Body of pancreas (tissue), 4 donors: ENCODE data around the gene GRIK4. TPM values are rescaled to one million over a fixed set of nuclear protein-coding genes. Genes with fewer than 3 reads are reported as not detected.

Source experiments
- ATAC-seq: fragments of 150-250 bp; one replicate; pipeline ENCODE4 v1.9.1; 2016
- DNase-seq, 4 donors: peaks; one replicate each; pipeline ENCODE4 v3.0.0-alpha.2; 2019
- H3K27ac ChIP-seq, 4 donors: fragments of 200-600 bp; sonication (generic); 1 replicate in 3 of 4; 2 replicates in 1 of 4; pipeline versions ENCODE4 v1.5.1 to v1.6.1; 2016 to 2019; ENCODE audit warnings: mild to moderate bottlenecking in 1 of 4, mixed read lengths in 1 of 4, moderate library complexity in 1 of 4
- H3K27me3 ChIP-seq, 2 donors: fragments of 200-600 bp; sonication (generic); one replicate each; pipeline ENCODE4 v1.6.0; 2016; ENCODE audit warnings: mild to moderate bottlenecking in 1 of 2
- H3K36me3 ChIP-seq, 2 donors: fragments of 200-600 bp; sonication (generic); replicated peaks in 1 of 2; 2 replicates each; pipeline ENCODE4 v1.5.1; 2016; ENCODE audit warnings: low read depth in 2 of 2; ENCODE audit not compliant: insufficient read depth in 1 of 2
- H3K4me1 ChIP-seq: fragments of 200-600 bp; sonication (generic); one replicate; pipeline ENCODE4 v1.6.0; 2016
- H3K4me3 ChIP-seq, 2 donors: fragments of 200-600 bp; sonication (generic); 1 replicate in 1 of 2; 2 replicates in 1 of 2; pipeline ENCODE4 v1.5.1; 2016 to 2019
- H3K9me3 ChIP-seq, 3 donors: fragments of 200-600 bp; sonication (generic); 1 replicate in 2 of 3; 2 replicates in 1 of 3; pipeline ENCODE4 v1.5.1; 2016
- CTCF ChIP-seq, 7 experiments: fragments of 450-650 bp in 4 of 7; fragments of 200-600 bp in 3 of 7; sonication (generic) in 3 of 7; IDR thresholded peaks; one replicate each; pipeline ENCODE4 v1.5.1; 2016 to 2019; ENCODE audit warnings: antibody characterized with exemption in 7 of 7
- POLR2A ChIP-seq, 3 donors: fragments of 450-650 bp; IDR thresholded peaks; one replicate each; pipeline ENCODE4 v1.6.1; 2016; ENCODE audit warnings: antibody characterized with exemption in 3 of 3, mild to moderate bottlenecking in 2 of 3
- WGBS, 2 donors: methylation state at CpG; one replicate each; pipeline ENCODE4 v1.1.5; 2017; 5-methylcytosine and 5-hydroxymethylcytosine counted together
- intact Hi-C: fragments of 100-400 bp; cut with DNase I; formaldehyde crosslinking; loops from one replicate; pipeline ENCODE4 v1.15.1; 2023
- total RNA-seq, 2 donors: library from RNA; depleted of rRNA; stranded (reverse); fragments of >200 nt; gene quantifications; one replicate each; pipeline ENCODE4 v1.1.0, GENCODE V29; 2016

The GRIK4 gene
- total RNA-seq, 2 donors from 2014 or later = not detected

- intact Hi-C loops = no loop called here
- Histone ChIP-seq H3K27ac (no peak overlapping the region), H3K4me1 (no peaks in the 10 kb centered on the region), H3K36me3 (no peaks in the 10 kb centered on the region), H3K4me3 (no peak overlapping the region), H3K27me3 (no peaks in the 10 kb centered on the region), H3K9me3 (no peaks in the 10 kb centered on the region)
- ATAC-seq (no peak), DNase-seq (no peak)
- 57 to 61% methylated on average over 11 of the region's 11 CpGs for WGBS, 2 donors
- TF ChIP-seq POLR2A (IDR thresholded peaks at IDR 0.05) = no peak
- no peak for TF ChIP-seq CTCF (IDR thresholded peaks at IDR 0.05)
These were observed 43.9 kb downstream of the GRIK4 start for GRCh38 chr11:120555433-120555773.

- Histone ChIP-seq H3K27ac (no peak overlapping the region), H3K36me3 (no peaks in the 10 kb centered on the region), H3K4me1 (no peaks in the 10 kb centered on the region), H3K9me3 (no peaks in the 10 kb centered on the region), H3K4me3 (no peak overlapping the region), H3K27me3 (no peaks in the 10 kb centered on the region)
- no peak for ATAC-seq
- WGBS, 2 donors = 68 to 78% methylated on average over 9 of the region's 9 CpGs
- no peak for TF ChIP-seq POLR2A (IDR thresholded peaks at IDR 0.05)
- no peak for TF ChIP-seq CTCF (IDR thresholded peaks at IDR 0.05)
- intact Hi-C loops = no loop called here
- no peak for DNase-seq
These were observed 45.2 kb downstream of the GRIK4 start for GRCh38 chr11:120556797-120557196.

GRCh38 chr11:120558744-120559431 is 47.3 kb downstream of the GRIK4 start:
- H3K9me3 ChIP-seq = no peaks in the 10 kb centered on the region
- H3K36me3 ChIP-seq = no peaks in the 10 kb centered on the region
- 69 to 83% methylated on average over 7 to 8 of the region's 8 CpGs for WGBS, 2 donors
- ATAC-seq (no peak), DNase-seq (no peak)
- H3K4me3 ChIP-seq = no peak overlapping the region
- intact Hi-C loops = no loop called here
- TF ChIP-seq CTCF (IDR thresholded peaks at IDR 0.05) (no peak), POLR2A (IDR thresholded peaks at IDR 0.05) (no peak)
- peaks cover 1% of the 10 kb centered on the region for H3K4me1 ChIP-seq
- no peak overlapping the region for H3K27ac ChIP-seq
- no peaks in the 10 kb centered on the region for H3K27me3 ChIP-seq

GRCh38 chr11:120561286-120561685 is 49.7 kb downstream of the GRIK4 start:
- DNase-seq (no peak), ATAC-seq (no peak)
- Histone ChIP-seq H3K27me3 (peaks cover 0 to 5% of the 10 kb centered on the region in 2 donors), H3K27ac (no peak overlapping the region), H3K4me1 (peaks cover 14% of the 10 kb centered on the region), H3K4me3 (no peak overlapping the region), H3K9me3 (no peaks in the 10 kb centered on the region), H3K36me3 (no peaks in the 10 kb centered on the region)
- no peak for TF ChIP-seq CTCF (IDR thresholded peaks at IDR 0.05)
- TF ChIP-seq POLR2A (IDR thresholded peaks at IDR 0.05) = no peak
- 90 to 93% methylated on average over 11 of the region's 11 CpGs for WGBS, 2 donors
- intact Hi-C loops = no loop called here

GRCh38 chr11:120562806-120563425 is 51.4 kb downstream of the GRIK4 start:
- Histone ChIP-seq H3K36me3 (no peaks in the 10 kb centered on the region), H3K9me3 (no peaks in the 10 kb centered on the region), H3K4me3 (no peak overlapping the region), H3K27ac (no peak overlapping the region), H3K27me3 (peaks cover 0 to 5% of the 10 kb centered on the region in 2 donors), H3K4me1 (peaks cover 14% of the 10 kb centered on the region)
- 78 to 80% methylated on average over 6 to 9 of the region's 9 CpGs for WGBS, 2 donors
- no peak for ATAC-seq
- no peak for DNase-seq
- TF ChIP-seq POLR2A (IDR thresholded peaks at IDR 0.05) (no peak), CTCF (IDR thresholded peaks at IDR 0.05) (no peak)
- intact Hi-C loops = no loop called here
